SK-N-SH treated with all-trans-retinoic acid at 6 μM for 48 hours (cell line): Measurements from ENCODE around the gene EFCAB12.

Source experiments
- CREB5 ChIP-seq: fragments of 250-450 bp; sonication (Bioruptor Pico); IDR thresholded peaks from 2 replicates; pipeline ENCODE4 v1.5.1; 2020; ENCODE audit warnings: low read depth, mild to moderate bottlenecking, moderate library complexity
- ESRRG ChIP-seq: fragments of 250-450 bp; sonication (Bioruptor Pico); IDR thresholded peaks from 2 replicates; pipeline ENCODE4 v1.6.1; 2021; ENCODE audit warnings: mild to moderate bottlenecking
- PATZ1 ChIP-seq: fragments of 250-450 bp; sonication (Bioruptor Pico); IDR thresholded peaks from 2 replicates; pipeline ENCODE4 v1.8.0; 2020; ENCODE audit warnings: mild to moderate bottlenecking, moderate library complexity, borderline replicate concordance
- POU6F1 ChIP-seq: fragments of 250-450 bp; sonication (Bioruptor Pico); IDR thresholded peaks from 2 replicates; pipeline ENCODE4 v1.8.0; 2021; ENCODE audit warnings: low read depth, mild to moderate bottlenecking, moderate library complexity, borderline replicate concordance
- RARB ChIP-seq: fragments of 250-450 bp; sonication (Bioruptor Pico); IDR thresholded peaks from 2 replicates; pipeline ENCODE4 v1.8.0; 2021; ENCODE audit warnings: mild to moderate bottlenecking, moderate library complexity

- TF ChIP-seq CREB5 (no peak), PATZ1 (no peak), ESRRG (CRISPR knock-in tag) (no peak), POU6F1 (CRISPR knock-in tag) (no peak), RARB (no peak)
These were observed 48.7 kb downstream of the EFCAB12 start for GRCh38 chr3:129379582-129380358.
